Measurements from ENCODE around the gene NHLRC2.

DNA sequence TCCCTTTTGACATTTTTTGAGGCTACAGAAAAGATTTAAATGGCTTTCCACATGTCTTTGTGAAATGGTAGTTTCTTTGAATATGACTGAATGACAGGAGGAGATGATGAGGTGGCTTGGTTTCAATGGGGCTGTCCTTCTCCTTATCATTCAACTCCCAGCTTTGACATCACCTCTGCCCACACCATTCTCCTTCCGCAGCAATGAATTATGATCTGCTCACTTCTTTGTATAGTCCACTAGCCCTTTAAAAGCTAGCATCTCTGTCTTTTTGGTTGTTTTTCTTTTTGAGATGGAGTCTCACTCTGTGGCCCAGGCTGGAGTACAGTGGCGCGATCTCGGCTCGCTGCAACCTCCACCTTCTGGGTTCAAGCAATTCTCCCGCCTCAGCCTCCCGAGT, 32.3 kb upstream of the NHLRC2 start:
- TF ChIP-seq, protein P1, sequence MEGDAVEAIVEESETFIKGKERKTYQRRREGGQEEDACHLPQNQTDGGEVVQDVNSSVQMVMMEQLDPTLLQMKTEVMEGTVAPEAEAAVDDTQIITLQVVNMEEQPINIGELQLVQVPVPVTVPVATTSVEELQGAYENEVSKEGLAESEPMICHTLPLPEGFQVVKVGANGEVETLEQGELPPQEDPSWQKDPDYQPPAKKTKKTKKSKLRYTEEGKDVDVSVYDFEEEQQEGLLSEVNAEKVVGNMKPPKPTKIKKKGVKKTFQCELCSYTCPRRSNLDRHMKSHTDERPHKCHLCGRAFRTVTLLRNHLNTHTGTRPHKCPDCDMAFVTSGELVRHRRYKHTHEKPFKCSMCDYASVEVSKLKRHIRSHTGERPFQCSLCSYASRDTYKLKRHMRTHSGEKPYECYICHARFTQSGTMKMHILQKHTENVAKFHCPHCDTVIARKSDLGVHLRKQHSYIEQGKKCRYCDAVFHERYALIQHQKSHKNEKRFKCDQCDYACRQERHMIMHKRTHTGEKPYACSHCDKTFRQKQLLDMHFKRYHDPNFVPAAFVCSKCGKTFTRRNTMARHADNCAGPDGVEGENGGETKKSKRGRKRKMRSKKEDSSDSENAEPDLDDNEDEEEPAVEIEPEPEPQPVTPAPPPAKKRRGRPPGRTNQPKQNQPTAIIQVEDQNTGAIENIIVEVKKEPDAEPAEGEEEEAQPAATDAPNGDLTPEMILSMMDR (IDR thresholded peaks at IDR 0.05; ENCODE audit: low read length): no peak
- TF ChIP-seq EZH2 (optimal IDR thresholded peaks at IDR 0.05; ENCODE audit: low read depth, low read length): no peak
- no peak for TF ChIP-seq EZH2phosphoT487 (IDR thresholded peaks at IDR 0.05; ENCODE audit: low read length)

Data from MM.1S (cell line).